Measurements from ENCODE around the gene PIGA.
"Not testable (repeated sequence)": the region's sequence is repeated elsewhere in the genome, so short reads cannot be mapped to it uniquely, and the experiment has no call there.

The PIGA gene

DNA sequence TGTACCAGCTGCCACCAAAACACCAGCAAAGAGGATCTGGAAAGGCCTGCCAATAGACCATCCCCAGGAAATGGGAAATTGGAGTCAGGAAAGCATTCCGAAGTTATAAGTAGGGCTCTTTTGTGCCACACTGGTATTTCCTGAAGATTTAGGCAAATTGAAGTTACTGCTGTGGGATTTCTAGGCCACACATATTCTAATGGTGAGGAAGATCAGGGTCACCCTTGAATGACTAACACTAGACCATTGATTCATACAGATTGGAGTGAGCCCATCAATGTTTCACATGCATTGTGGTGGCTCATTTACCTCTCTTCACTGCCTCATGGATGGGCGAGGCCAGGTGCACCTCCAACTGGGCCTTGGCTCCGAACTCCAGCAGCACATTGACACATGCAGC, 42.5 kb downstream of the PIGA start:
- no peak overlapping the region for H3K27ac ChIP-seq
- no peak for DNase-seq (ENCODE audit: low spot score)
- TF ChIP-seq, protein P1, sequence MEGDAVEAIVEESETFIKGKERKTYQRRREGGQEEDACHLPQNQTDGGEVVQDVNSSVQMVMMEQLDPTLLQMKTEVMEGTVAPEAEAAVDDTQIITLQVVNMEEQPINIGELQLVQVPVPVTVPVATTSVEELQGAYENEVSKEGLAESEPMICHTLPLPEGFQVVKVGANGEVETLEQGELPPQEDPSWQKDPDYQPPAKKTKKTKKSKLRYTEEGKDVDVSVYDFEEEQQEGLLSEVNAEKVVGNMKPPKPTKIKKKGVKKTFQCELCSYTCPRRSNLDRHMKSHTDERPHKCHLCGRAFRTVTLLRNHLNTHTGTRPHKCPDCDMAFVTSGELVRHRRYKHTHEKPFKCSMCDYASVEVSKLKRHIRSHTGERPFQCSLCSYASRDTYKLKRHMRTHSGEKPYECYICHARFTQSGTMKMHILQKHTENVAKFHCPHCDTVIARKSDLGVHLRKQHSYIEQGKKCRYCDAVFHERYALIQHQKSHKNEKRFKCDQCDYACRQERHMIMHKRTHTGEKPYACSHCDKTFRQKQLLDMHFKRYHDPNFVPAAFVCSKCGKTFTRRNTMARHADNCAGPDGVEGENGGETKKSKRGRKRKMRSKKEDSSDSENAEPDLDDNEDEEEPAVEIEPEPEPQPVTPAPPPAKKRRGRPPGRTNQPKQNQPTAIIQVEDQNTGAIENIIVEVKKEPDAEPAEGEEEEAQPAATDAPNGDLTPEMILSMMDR (IDR thresholded peaks at IDR 0.05) = no peak
- H3K4me3 ChIP-seq = no peak overlapping the region

DNA sequence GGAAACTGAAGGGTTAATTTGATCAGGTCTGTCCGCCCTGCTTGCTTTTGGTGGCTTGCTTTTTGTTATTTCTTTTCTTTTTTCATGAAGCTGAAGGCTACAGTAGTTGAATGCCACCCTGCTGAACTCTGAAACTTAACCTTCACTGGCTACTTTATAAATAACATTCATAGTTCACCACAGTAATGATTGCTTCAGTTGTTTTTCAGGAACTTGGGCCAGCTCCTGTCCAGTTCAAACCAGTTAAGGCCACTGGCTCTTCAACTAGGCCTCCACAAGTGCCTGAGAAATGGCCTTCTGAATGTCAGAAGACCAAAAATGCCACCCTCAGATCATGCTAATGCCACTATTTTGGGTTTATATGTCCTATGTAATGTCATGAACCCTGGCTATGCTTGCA, 57.7 kb downstream of the PIGA start:
- Histone ChIP-seq H3K27ac (no peak overlapping the region), H3K4me3 (no peak overlapping the region)
- TF ChIP-seq, protein P1 (IDR thresholded peaks at IDR 0.05) = no peak
- DNase-seq (ENCODE audit: low spot score) = no peak

DNA sequence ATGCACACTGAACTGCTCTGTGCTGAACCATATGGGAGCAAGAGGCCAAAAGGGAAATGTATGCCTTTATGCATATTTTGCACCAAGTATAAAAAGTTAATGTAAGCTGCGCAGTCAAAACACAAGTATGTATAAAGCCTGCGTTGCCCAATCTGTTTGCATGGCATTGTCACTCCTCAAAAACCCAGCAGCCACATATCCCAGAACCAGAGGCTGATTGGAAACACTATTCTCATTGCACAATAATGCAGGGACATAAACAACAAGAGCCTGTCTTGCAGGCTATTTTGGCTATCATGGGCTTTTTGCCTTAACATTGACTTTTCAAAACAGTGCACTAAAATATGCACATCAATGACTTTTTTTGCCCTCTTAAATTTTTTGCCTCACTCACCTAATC, 60.4 kb downstream of the PIGA start:
- TF ChIP-seq, protein P1 (IDR thresholded peaks at IDR 0.05) = no peak
- no peak for DNase-seq (ENCODE audit: low spot score)
- Histone ChIP-seq H3K27ac (no peak overlapping the region), H3K4me3 (no peak overlapping the region)

DNA sequence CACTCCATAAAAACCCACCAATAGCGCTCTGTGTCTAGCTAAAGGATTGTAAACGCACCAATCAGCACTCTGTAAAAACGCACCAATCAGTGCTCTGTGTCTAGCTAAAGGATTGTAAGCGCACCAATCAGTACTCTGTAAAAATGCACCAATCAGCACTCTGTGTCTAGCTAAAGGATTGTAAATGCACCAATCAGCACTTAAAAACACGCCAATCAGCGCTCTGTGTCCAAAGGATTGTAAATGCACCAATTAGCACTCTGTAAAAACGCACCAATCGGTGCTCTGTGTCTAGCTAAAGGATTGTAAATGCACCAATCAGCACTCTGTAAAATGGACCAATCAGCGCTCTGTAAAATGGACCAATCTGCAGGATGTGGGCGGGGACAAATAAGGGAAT, 62.0 kb downstream of the PIGA start:
- not testable (repeated sequence) for H3K4me3 ChIP-seq; DNase-seq (ENCODE audit: low spot score); H3K27ac ChIP-seq

DNA sequence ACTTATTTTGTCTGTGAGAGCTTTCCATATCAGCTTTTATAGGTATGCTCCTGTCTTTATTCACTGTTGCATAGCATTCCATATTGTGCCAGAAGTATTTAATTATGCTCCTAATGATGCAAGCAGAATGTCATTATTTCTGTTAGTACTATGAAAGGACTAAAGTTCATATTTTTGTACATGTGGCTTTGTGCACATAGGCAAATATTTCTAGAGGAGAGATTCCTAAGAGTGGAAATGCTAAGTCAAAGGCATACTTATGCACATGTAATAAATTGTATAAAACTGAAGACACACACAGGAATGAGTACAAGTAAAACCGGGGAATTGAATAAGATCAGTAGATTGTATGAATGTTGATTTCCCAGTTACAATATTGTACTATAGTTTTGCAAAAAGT, 63.6 kb downstream of the PIGA start:
- TF ChIP-seq, protein P1 (IDR thresholded peaks at IDR 0.05) = no peak
- Histone ChIP-seq H3K4me3 (no peak overlapping the region), H3K27ac (no peak overlapping the region)
- no peak for DNase-seq (ENCODE audit: low spot score)

DNA sequence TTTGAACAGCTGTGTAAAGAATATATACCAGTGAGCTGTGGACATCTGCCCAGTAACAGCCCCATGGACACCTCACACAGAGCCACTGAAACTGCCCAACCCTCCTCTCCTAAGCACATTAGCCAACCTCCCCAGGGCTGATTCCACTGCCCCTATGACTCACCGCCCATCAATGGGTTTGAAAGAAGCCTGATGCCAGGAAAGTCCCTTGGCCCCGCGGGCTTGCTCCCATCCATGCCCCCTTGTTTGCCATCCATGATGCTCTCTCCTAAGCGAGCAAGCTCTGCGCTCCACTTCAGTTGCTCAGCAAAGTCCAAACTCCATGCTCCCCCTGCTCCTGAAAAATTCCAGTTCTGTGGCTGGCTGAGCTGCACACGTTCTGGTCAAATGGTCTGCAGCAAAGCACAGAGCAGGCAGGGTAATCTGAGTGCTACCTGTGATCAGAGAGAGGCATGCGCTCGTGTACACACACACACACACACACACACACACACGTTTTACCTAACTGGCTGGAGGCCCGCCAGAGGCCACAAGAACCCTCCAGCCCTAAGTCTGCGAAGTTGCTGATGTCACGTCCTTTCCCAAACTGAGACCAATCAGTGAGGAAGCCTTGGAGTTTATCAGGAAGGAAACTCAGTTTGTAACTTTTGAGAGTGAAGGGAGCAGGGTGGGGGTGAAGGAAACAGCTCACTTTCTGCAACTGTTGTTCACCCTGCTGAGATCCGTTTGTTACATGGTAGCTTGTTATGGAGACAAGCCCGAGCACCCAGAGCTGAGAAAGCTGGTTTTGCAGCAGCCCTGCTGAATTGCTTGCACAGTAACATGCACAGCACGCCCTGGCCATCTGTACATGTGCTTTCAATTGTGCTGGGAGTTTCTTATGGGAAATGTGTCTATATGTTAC, 65.5 kb downstream of the PIGA start, which contains the start of gene ASB9:
TSS of gene ASB9 (minus strand) at position 466 of the 904 bp plus-strand sequence. CDS start at position 257, 209 bp downstream.
- TF ChIP-seq, protein P1 (IDR thresholded peaks at IDR 0.05) = no peak

More for the DNA sequence above, 65.5 kb downstream of the PIGA start, which contains the start of gene ASB9:
- peak within 1 kb of the TSS; percentile 57 for H3K4me3 ChIP-seq
- DNase-seq (ENCODE audit: low spot score) = no peak
- H3K27ac ChIP-seq = peak within 1 kb of the TSS in 1 of 2 donors; percentile 60
